ENCODE results near the gene DENR. TPM values are rescaled to one million over a fixed set of nuclear protein-coding genes. Genes with fewer than 3 reads are reported as not detected.

DENR gene
- 20.2 and 36.1 TPM in 2 replicates for total RNA-seq

GRCh38 chr12:122752464-122753318 lies at the start of gene DENR:
Gene DENR, plus strand, starts transcription at chr12:122752824. Its CDS starts 878 bp downstream, at chr12:122753702.

DNA sequence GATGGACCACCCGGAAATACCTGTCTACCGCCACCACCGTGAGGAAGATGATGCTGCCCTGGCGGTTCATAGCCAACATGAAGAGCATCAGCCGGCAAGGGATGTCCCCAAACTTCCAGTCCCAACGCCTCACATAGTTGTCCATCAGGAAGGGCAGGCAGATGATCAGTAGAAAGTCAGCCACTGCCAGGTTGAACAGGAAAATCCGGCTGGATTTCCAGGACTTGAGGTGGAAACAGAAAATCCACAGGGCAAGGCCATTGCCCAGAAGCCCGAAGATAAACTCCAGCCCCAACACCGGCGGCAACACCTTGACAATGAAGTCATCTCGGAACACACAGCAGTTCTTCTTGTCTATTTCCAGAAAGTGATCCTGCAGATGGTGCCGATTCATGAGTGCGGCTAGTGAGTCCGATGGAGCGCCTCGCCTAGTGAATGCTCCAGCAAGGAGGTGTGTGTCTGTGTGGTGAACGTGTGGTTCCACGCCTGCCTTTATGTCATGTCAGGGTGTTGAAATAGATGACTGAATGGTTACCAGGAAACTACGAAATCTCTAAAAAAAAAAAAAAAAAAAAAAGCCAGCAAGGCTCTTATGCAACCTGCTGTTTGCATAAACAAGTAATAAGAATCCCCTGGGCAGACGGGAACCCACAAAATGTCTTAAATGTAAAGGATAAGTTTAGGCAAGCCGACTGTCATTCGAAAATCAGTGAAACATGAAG lies 49.6 kb upstream of the DENR start, which contains the start of gene HCAR2:
HCAR2 (minus strand) TSS at position 468 of the 722 bp plus-strand sequence; CDS start at position 394, 74 bp downstream.

GRCh38 chr12:122716658-122717057 lies 36.0 kb upstream of the DENR start, which contains the start of gene HCAR3:
Gene HCAR3, minus strand, starts transcription at chr12:122716811. Its CDS starts 74 bp downstream, at chr12:122716737.

DNA sequence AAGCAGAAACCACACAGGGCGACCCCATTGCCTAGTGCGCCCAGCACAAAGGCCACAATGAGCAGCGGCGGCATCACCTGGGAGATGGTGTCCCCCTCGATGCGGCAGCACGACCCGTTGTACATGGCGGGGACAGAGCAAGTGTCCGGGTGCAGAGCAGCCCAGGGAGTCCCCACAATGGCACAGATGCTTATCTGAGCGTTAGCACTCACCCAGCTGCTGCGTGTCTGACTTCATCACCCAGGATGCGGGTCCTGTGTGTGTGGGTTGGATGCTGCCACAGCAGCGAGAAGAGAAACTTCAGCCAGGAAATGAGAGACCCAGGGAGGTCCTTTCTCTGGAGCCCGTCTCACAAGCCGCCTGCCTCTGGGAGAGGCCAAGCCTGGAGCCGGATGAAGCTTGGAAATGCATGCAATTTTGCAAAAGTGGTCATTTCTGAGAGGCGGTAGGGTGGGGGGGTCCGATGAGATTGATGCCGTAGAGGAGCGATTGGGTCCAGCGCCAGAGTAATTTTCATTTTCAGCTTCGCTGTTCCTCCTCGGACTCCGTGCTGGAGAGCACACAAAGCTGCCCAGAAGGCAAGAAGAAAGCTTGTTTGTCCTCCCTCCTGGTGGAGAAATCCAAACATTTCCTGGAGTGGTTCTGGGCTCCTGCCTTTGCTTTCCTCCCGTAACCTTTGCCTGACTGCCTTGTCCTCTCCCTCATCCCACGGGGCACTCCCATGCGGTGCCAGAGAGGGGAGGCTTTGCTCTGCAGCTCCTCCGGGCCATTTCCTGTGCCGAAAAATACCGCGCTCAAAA lies 22.2 kb upstream of the DENR start, which contains the start of gene HCAR1:
HCAR1 (minus strand) TSS at position 630 of the 800 bp plus-strand sequence; CDS start at position 125, 505 bp downstream.

Other genes starting within 250 kb of the DENR start
- 35.4 and 42.9 TPM in 2 replicates for gene RSRC2, start 225.9 kb upstream of the DENR start, total RNA-seq
- 6.0 and 13.4 TPM in 2 replicates for gene KNTC1, start 225.6 kb upstream of the DENR start, total RNA-seq
- not detected in 2 replicates for gene HCAR2, start 49.5 kb upstream of the DENR start, total RNA-seq
- not detected in 2 replicates for gene HCAR3, start 36.0 kb upstream of the DENR start, total RNA-seq
- gene HCAR1, start 22.0 kb upstream of the DENR start, total RNA-seq: under 0.01 and 0.17 TPM in 2 replicates
- gene CCDC62, start 21.7 kb downstream of the DENR start, total RNA-seq: 0.47 and 1.3 TPM in 2 replicates
- gene HIP1R, start 82.6 kb downstream of the DENR start, total RNA-seq: 16.2 and 23.8 TPM in 2 replicates
- gene VPS37B, start 143.3 kb downstream of the DENR start, total RNA-seq: 7.6 and 8.5 TPM in 2 replicates
- gene ABCB9, start 213.6 kb downstream of the DENR start, total RNA-seq: 11.3 and 12.9 TPM in 2 replicates
- gene OGFOD2, start 222.4 kb downstream of the DENR start, total RNA-seq: 7.7 and 8.7 TPM in 2 replicates
- 233 and 240 TPM in 2 replicates for gene ARL6IP4, start 227.9 kb downstream of the DENR start, total RNA-seq

Data from bronchial smooth muscle cell (primary cell).